Activated CD4-positive, alpha-beta T cell treated with anti-CD3 and anti-CD28 coated beads, Interleukin-10, Interleukin-2, amounts not matched to agents 100 ng/mL and 50 ng/mL, durations not matched to agents 16 hours and 8 hours (primary cell): ENCODE data around the gene OGFOD3.
"Not testable (repeated sequence)": the region's sequence is repeated elsewhere in the genome, so short reads cannot be mapped to it uniquely, and the experiment has no call there.

ENCODE experiments used
- DNase-seq: peaks from one replicate; pipeline ENCODE4 v3.0.0-alpha.2; 2020

The OGFOD3 gene

GRCh38 chr17:82432017-82432416 is 13.6 kb upstream of the OGFOD3 start:
- no peak for DNase-seq

GRCh38 chr17:82429824-82430223 is 11.4 kb upstream of the OGFOD3 start:
- no peak for DNase-seq

GRCh38 chr17:82428546-82428945 is 10.2 kb upstream of the OGFOD3 start:
- DNase-seq, result no peak

- DNase-seq, result no peak
Measured at GRCh38 chr17:82424863-82425159, 6.4 kb upstream of the OGFOD3 start.

GRCh38 chr17:82424001-82424862 is 5.8 kb upstream of the OGFOD3 start:
- peak; percentile 64 for DNase-seq

- DNase-seq, result peak; percentile 31
Measured at GRCh38 chr17:82419540-82419939, 1.2 kb upstream of the OGFOD3 start.

GRCh38 chr17:82416771-82417170 is 1.6 kb downstream of the OGFOD3 start:
- no peak for DNase-seq

GRCh38 chr17:82416264-82416663 is 2.1 kb downstream of the OGFOD3 start:
- no peak for DNase-seq

GRCh38 chr17:82415786-82416185 is 2.6 kb downstream of the OGFOD3 start:
- no peak for DNase-seq

- DNase-seq, result no peak
Measured at GRCh38 chr17:82415336-82415735, 3.0 kb downstream of the OGFOD3 start.

- peak; percentile 78 for DNase-seq
Measured at GRCh38 chr17:82414548-82415281, 3.7 kb downstream of the OGFOD3 start.

- DNase-seq, result no peak
Measured at GRCh38 chr17:82412535-82413520, 5.6 kb downstream of the OGFOD3 start.

- not testable (repeated sequence) for DNase-seq
Measured at GRCh38 chr17:82412081-82412480, 6.3 kb downstream of the OGFOD3 start.

- no peak for DNase-seq
Measured at GRCh38 chr17:82411396-82412053, 6.9 kb downstream of the OGFOD3 start.

GRCh38 chr17:82410014-82410716 is 8.2 kb downstream of the OGFOD3 start:
- no peak for DNase-seq

GRCh38 chr17:82408938-82409318 is 9.5 kb downstream of the OGFOD3 start:
- DNase-seq, result no peak

- DNase-seq, result no peak
Measured at GRCh38 chr17:82408288-82408937, 10.0 kb downstream of the OGFOD3 start.

- peak; percentile 10 for DNase-seq
Measured at GRCh38 chr17:82407255-82407654, 11.1 kb downstream of the OGFOD3 start.

GRCh38 chr17:82406131-82406671 is 12.2 kb downstream of the OGFOD3 start:
- no peak for DNase-seq

- no peak for DNase-seq
Measured at GRCh38 chr17:82405051-82405450, 13.3 kb downstream of the OGFOD3 start.
